DMS114 treated with DMSO at 0.1 percent for 48 hours (cell line): ENCODE results near the gene ZC3H13.

Source experiments
- DNase-seq: peaks from one replicate; lab custom pipeline; 2025; ENCODE audit not compliant: unreplicated experiment; lab: John Stamatoyannopoulos, UW

The ZC3H13 gene

GRCh38 chr13:46071590-46072249 lies 19.2 kb upstream of the ZC3H13 start:
- DNase-seq = no peak

- no peak for DNase-seq
Measured at GRCh38 chr13:46063292-46063691, 10.7 kb upstream of the ZC3H13 start.

- no peak for DNase-seq
Measured at GRCh38 chr13:46062185-46062584, 9.6 kb upstream of the ZC3H13 start.

- DNase-seq = no peak
Measured at GRCh38 chr13:46059405-46059804, 6.9 kb upstream of the ZC3H13 start.

GRCh38 chr13:46058268-46058667 lies 5.7 kb upstream of the ZC3H13 start:
- no peak for DNase-seq

- DNase-seq = no peak
Measured at GRCh38 chr13:46057256-46058015, 4.9 kb upstream of the ZC3H13 start.

GRCh38 chr13:46053162-46054012 lies 841 bp upstream of the ZC3H13 start:
- DNase-seq = no peak

- DNase-seq = no peak
Measured at GRCh38 chr13:46051968-46052318, 603 bp downstream of the ZC3H13 start.

- no peak for DNase-seq
Measured at GRCh38 chr13:46050771-46051170, 1.8 kb downstream of the ZC3H13 start.

- no peak for DNase-seq
Measured at GRCh38 chr13:46045424-46045823, 7.1 kb downstream of the ZC3H13 start.

- no peak for DNase-seq
Measured at GRCh38 chr13:46043647-46044046, 8.9 kb downstream of the ZC3H13 start.

- DNase-seq = no peak
Measured at GRCh38 chr13:46041419-46041839, 11.1 kb downstream of the ZC3H13 start.

- no peak for DNase-seq
Measured at GRCh38 chr13:46040763-46041162, 11.8 kb downstream of the ZC3H13 start.

GRCh38 chr13:46039411-46040182 lies 12.9 kb downstream of the ZC3H13 start:
- no peak for DNase-seq

- no peak for DNase-seq
Measured at GRCh38 chr13:46038296-46038695, 14.2 kb downstream of the ZC3H13 start.

- DNase-seq = no peak
Measured at GRCh38 chr13:46035066-46035465, 17.5 kb downstream of the ZC3H13 start.

- no peak for DNase-seq
Measured at GRCh38 chr13:46032341-46032740, 20.2 kb downstream of the ZC3H13 start.

GRCh38 chr13:46031581-46032263 lies 20.8 kb downstream of the ZC3H13 start:
- DNase-seq = no peak

GRCh38 chr13:46025157-46025556 lies 27.4 kb downstream of the ZC3H13 start:
- DNase-seq = no peak

- no peak for DNase-seq
Measured at GRCh38 chr13:46022481-46022880, 30.1 kb downstream of the ZC3H13 start.
